Measurements from ENCODE around the gene MCC. TPM values are rescaled to one million over a fixed set of nuclear protein-coding genes. Genes with fewer than 3 reads are reported as not detected.

MCC gene
- polyA plus RNA-seq, 2 of the 4 experiments (the other 2 are of a cell fraction), result 0.09 to 0.10 TPM

GRCh38 chr5:113217619-113218184, 270.6 kb downstream of the MCC start (continued):
- TF ChIP-seq ZSCAN20 (CRISPR knock-in tag; IDR thresholded peaks at IDR 0.05), result no peak
- no peak for TF ChIP-seq ZNF302 (CRISPR knock-in tag; IDR thresholded peaks at IDR 0.05)
- TF ChIP-seq RFX5 (IDR thresholded peaks at IDR 0.05), result no peak
- no peak for TF ChIP-seq GATA3 (IDR thresholded peaks at IDR 0.05; ENCODE audit: borderline replicate concordance)

DNA sequence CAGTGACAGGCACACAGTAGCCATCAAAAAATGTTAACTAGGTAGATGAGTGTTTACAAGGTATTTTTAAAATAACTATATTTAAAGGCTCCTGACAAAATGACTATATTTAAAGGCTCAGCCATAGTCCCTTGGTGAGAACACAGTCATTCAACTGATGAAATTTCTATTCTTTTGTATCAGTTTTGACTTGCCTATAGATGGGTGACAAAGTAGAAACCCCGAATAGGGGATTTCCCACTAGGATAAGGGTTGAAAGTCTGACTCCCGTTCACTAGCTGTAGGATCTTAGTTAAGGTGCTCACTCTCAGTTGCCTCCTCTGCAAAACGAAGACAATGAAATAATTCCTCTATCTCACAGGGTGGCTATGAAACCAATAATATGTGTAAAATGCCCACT, 271.7 kb downstream of the MCC start:
- Histone ChIP-seq H3K27ac (no peak overlapping the region), H3K4me2 (no peak overlapping the region), H3K9me3 (no peaks in the 10 kb centered on the region), H3K4me1 (no peaks in the 10 kb centered on the region), H3K4me3 (no peak overlapping the region)
- ChIA-PET POLR2A (no interaction called here), CTCF (no interaction called here)
- no peak for TF ChIP-seq CHD4 (IDR thresholded peaks at IDR 0.05; ENCODE audit: borderline replicate concordance)
- WGBS (ENCODE audit: missing lambda C conversion rate), result 14% methylated on average over 3 of the region's 3 CpGs
- FAIRE-seq (no peak), ATAC-seq (no peak), DNase-seq (ENCODE audit: low read depth in 1 of 2, low spot score in 1 of 2) (no peak)

DNA sequence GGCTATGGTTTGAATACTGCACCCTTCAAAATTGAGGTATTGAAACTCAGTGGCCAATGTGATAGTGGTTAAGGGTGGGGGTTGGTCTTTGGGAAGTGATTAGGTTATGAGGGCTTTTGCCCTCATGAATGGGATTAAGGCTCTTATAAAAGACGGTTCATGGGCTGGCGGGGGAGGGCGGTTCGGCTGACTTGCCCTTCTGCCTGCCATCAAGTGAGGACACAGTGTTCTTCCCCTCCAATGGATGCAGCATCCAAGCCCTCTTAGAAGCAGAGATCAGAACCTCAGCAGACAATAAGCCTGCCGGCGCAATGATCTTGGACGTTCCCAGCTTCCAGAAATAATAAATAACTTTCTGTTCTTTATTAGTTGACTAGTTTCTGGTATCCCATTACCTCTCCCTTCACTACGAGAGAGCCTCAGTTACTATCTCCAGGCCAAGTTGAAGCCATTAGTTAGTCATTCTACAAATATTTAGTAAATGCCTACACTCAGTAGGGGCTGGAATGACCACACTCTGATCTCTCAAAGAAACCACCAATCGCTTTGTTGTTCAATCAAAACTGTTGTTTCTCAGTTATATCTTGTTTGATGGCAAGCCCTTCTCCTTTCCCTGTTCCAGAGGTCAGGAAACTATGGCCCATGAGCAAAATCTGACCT, 272.7 kb downstream of the MCC start:
- no peak for FAIRE-seq
- ATAC-seq, result no peak
- CTCF ChIA-PET, result no interaction called here

GRCh38 chr5:113214606-113215323, 273.5 kb downstream of the MCC start:
- Histone ChIP-seq H3K4me2 (no peak overlapping the region), H3K4me3 (no peak overlapping the region), H3K9me3 (no peaks in the 10 kb centered on the region), H3K4me1 (no peaks in the 10 kb centered on the region), H3K27ac (no peak overlapping the region)
- POLR2A ChIA-PET, result no interaction called here
- CTCF ChIA-PET, result interaction anchor here (1.1 kb wide), 1 partner anchor 21 kb away, joined by 6 read pairs; no protein-coding TSS in a partner anchor
- TF ChIP-seq PBX3 (IDR thresholded peaks at IDR 0.05), result no peak
- TF ChIP-seq CEBPB (IDR thresholded peaks at IDR 0.05), result no peak
- no peak for TF ChIP-seq HEYL (CRISPR knock-in tag; IDR thresholded peaks at IDR 0.05)
- no peak for TF ChIP-seq CBX2 (IDR thresholded peaks at IDR 0.05; ENCODE audit: borderline replicate concordance, low read depth)
- no peak for TF ChIP-seq EHMT2 (IDR thresholded peaks at IDR 0.05; ENCODE audit: low read depth)
- no peak for TF ChIP-seq JUNB (IDR thresholded peaks at IDR 0.05)
- TF ChIP-seq TFCP2L1 (CRISPR knock-in tag; IDR thresholded peaks at IDR 0.05), result no peak
- no peak for TF ChIP-seq ZSCAN20 (CRISPR knock-in tag; IDR thresholded peaks at IDR 0.05)
- TF ChIP-seq ATOH8 (CRISPR knock-in tag; IDR thresholded peaks at IDR 0.05; ENCODE audit: low read depth), result no peak
- ATAC-seq (no peak), FAIRE-seq (no peak), DNase-seq (ENCODE audit: low read depth in 1 of 2, low spot score in 1 of 2) (no peak)
- WGBS (ENCODE audit: missing lambda C conversion rate), result 89% methylated on average over 1 of the region's 1 CpG

More for the DNA sequence above, 272.7 kb downstream of the MCC start:
- Histone ChIP-seq H3K4me2 (no peak overlapping the region), H3K9me3 (no peaks in the 10 kb centered on the region), H3K27ac (no peak overlapping the region), H3K4me1 (no peaks in the 10 kb centered on the region), H3K4me3 (no peak overlapping the region)
- POLR2A ChIA-PET, result no interaction called here
- no peak for DNase-seq (ENCODE audit: low read depth in 1 of 2, low spot score in 1 of 2)
- TF ChIP-seq TP53 (CRISPR knock-in tag; IDR thresholded peaks at IDR 0.05), result no peak
- no peak for TF ChIP-seq CHD4 (IDR thresholded peaks at IDR 0.05; ENCODE audit: borderline replicate concordance)
- TF ChIP-seq, protein P1, sequence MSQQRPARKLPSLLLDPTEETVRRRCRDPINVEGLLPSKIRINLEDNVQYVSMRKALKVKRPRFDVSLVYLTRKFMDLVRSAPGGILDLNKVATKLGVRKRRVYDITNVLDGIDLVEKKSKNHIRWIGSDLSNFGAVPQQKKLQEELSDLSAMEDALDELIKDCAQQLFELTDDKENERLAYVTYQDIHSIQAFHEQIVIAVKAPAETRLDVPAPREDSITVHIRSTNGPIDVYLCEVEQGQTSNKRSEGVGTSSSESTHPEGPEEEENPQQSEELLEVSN (IDR thresholded peaks at IDR 0.05; ENCODE audit: borderline replicate concordance, low read depth), result no peak
- TF ChIP-seq, protein P2, sequence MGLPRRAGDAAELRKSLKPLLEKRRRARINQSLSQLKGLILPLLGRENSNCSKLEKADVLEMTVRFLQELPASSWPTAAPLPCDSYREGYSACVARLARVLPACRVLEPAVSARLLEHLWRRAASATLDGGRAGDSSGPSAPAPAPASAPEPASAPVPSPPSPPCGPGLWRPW (IDR thresholded peaks at IDR 0.05), result no peak
- no peak for TF ChIP-seq CEBPB (IDR thresholded peaks at IDR 0.05)
- no peak for TF ChIP-seq HOXB13 (CRISPR knock-in tag; IDR thresholded peaks at IDR 0.05; ENCODE audit: low read depth)
- no peak for TF ChIP-seq SREBF2 (IDR thresholded peaks at IDR 0.05)
- no peak for TF ChIP-seq CHD2 (IDR thresholded peaks at IDR 0.05; ENCODE audit: low read length, partially characterized antibody)
- WGBS (ENCODE audit: missing lambda C conversion rate), result 52% methylated on average over 9 of the region's 9 CpGs

Measured in A549 (cell line).